Raji (cell line): ENCODE measurements around the gene C4orf54.

ENCODE experiments used
- POLR2A ChIP-seq: IDR thresholded peaks from 2 replicates; pipeline ENCODE4 v1.6.1; 2011; ENCODE audit warnings: low read depth, low read length, control low read depth; ENCODE audit not compliant: insufficient read depth

Gene C4orf54

GRCh38 chr4:99640676-99641075, 17.0 kb downstream of the C4orf54 start:
- no peak for TF ChIP-seq POLR2A

- no peak for TF ChIP-seq POLR2A
Observed at GRCh38 chr4:99637174-99637573, 20.5 kb downstream of the C4orf54 start.

DNA sequence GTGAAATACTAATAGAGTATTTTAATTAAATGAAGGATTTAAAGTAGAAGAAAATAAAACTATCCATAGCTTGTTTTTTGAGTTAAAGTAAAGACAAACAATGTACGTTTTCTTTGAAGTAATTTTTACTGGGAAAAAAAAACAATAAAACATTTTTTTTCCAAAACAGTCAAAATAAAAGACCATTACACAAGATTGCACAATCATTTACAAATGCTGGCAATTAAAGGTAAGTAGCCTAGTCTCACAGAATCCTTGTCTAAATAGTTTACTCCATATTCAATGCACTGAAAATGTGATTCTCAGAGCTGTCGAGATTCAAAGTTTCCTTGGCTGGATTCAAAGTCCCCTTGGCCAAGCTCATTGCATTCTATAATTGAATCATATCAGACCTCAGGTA, 21.2 kb downstream of the C4orf54 start:
- TF ChIP-seq POLR2A, result no peak

- no peak for TF ChIP-seq POLR2A
Observed at GRCh38 chr4:99635601-99636000, 22.0 kb downstream of the C4orf54 start.

GRCh38 chr4:99634742-99635360, 22.8 kb downstream of the C4orf54 start:
- TF ChIP-seq POLR2A, result no peak

GRCh38 chr4:99633772-99634171, 23.9 kb downstream of the C4orf54 start:
- no peak for TF ChIP-seq POLR2A

DNA sequence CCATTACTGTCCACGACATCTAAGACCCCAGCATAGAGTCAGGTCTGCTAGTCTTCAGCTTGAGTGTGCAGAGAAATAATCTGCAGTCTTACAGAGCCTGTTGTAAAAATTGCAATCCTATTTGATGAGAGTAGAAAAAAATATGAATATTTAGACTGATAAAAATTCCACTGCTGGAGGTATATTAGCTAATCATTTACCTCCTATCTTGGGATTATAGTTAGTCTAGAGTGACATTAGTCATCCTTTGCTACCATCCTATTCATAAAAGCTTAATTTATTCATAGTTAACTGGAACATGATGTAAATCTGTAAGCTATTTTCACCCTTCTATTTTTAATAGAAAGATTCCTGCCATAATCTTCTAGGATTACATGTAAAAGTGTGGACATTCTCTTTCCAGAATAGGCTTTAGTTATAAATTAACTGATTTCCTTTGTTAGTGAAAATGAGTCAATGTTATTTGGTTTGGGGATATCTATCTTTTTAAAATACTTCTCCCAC, 26.7 kb downstream of the C4orf54 start:
- TF ChIP-seq POLR2A, result no peak

- TF ChIP-seq POLR2A, result no peak
Observed at GRCh38 chr4:99629962-99630554, 27.6 kb downstream of the C4orf54 start.

DNA sequence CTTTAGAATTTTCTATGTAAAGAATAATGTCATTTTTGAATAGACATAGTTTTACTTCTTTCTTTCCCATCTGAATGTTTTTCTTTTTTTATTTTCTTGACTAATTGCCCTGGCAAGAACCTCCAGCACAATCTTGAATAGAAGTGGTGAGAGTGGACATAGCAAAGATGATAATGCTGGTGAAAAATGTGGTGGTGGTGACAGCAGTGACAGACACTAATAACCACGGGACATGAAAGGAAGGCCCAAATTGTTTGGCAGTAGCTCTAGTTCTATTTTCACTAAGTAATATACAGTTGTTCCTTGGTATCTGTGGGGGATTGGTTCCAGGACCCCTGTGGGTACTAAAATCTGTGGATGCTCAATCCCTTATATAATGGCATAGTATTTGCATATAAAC, 29.6 kb downstream of the C4orf54 start:
- TF ChIP-seq POLR2A, result no peak

DNA sequence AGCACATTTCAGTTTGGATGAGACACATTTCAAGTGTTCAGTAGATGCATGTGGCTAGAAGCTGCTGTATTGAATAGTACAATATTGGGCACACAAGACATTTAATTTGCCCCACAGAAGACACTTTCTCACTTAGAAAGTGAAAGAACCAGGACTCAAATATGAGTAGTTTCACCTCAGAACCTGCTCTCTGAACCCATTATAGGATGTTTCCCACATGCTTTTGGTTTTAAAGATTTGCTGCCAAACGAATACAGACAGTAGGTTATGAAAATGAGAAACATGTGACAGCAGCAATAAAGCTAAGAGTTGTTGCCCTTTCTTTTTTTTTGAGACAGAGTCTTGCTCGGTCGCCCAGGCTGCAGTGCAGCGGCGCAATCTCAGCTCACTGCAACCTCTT, 32.3 kb downstream of the C4orf54 start:
- no peak for TF ChIP-seq POLR2A

GRCh38 chr4:99624141-99624719, 33.4 kb downstream of the C4orf54 start:
- no peak for TF ChIP-seq POLR2A

GRCh38 chr4:99622341-99622740, 35.3 kb downstream of the C4orf54 start:
- no peak for TF ChIP-seq POLR2A

- no peak for TF ChIP-seq POLR2A
Observed at GRCh38 chr4:99617374-99617773, 40.3 kb downstream of the C4orf54 start.

DNA sequence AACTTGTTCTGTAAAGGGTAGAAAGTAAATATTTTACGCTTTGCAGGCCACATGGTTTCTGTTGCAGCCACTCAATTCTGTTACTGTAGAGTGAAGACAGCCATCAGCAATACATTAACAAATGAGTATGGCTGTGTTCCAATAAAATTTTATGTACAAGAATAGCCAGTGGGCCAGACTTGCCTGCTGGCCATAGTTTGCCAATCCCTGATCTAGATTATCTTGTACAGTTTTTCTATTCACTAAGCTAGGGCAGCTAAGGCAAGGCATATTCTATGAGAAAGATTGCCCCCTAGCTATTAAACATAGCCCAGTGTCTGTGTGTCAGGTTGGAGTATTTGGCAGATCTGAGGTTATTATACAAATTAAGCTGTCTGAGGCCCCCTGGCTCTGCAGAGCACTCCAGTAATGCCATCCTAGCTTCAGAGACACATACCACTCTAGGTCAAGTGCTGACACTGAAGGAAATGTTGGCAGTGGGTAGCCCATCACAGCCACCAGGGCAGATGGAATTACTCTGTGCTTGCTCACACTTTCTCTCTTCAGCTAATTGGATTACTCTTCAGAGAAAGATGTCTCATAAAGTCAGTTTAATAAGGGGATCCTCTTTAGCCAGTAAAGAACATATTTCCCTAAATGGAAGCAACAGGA, 42.3 kb downstream of the C4orf54 start:
- TF ChIP-seq POLR2A, result no peak

DNA sequence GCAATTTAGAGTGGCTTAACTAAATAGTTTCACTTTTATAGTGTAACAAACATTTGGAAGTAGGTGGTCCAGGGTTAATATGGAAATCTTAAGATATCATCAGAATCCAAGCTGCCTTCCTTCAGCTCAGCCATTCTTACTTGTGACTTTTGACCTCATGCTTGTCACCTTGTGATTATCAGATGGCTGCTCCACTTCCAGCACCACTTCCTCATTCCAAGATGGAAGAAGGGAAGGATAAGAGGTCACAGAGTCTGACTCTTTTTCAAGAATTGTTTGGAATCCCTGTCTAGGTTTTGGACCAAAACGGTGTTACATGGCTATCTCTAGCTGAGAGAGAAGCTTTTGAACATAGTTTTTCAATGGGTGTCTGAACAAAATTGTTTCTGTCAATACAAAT, 43.1 kb downstream of the C4orf54 start:
- no peak for TF ChIP-seq POLR2A

DNA sequence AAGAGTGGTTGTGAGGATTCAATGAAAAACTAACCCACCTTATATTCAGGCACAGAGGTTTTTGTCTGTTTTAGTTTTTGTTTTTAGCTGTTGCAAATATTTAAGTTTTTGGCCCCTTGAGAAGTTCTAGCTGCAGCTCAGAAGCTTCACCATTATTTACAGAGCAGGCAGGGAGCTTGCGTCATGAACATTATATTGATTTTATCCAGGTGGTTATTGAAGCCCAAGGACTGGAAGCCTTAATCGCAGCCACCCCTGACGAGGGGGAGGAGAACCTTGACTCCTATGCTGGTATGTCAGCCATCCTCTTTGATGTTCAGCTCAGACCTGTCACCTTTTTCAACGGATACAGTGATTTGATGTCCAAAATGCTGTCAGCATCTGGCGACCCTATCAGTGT, 44.9 kb downstream of the C4orf54 start:
- no peak for TF ChIP-seq POLR2A
